Smooth muscle cell (in vitro differentiated cells): Measurements from ENCODE around the gene ESYT3. TPM values are rescaled to one million over a fixed set of nuclear protein-coding genes. Genes with fewer than 3 reads are reported as not detected.
A peak's percentile ranks its signal among the peaks of the same experiment; 100 is the strongest.
"Not testable (repeated sequence)": the region's sequence is repeated elsewhere in the genome, so short reads cannot be mapped to it uniquely, and the experiment has no call there.

Experiments used
- DNase-seq: peaks from one replicate; lab custom pipeline; 2025; ENCODE audit not compliant: unreplicated experiment; lab: John Stamatoyannopoulos, UW
- H2AFZ ChIP-seq: fragments of 200-600 bp; sonication (generic); 2 replicates; pipeline ENCODE4 v1.6.0; 2016; ENCODE audit warnings: antibody characterized with exemption, low read depth, mild to moderate bottlenecking
- H3F3A ChIP-seq: fragments of 200-600 bp; sonication (generic); 2 replicates; pipeline ENCODE4 v1.6.0; 2017; ENCODE audit warnings: antibody characterized with exemption, low read depth
- H3K27ac ChIP-seq: fragments of 200-600 bp; sonication (generic); 2 replicates; pipeline ENCODE4 v1.5.1; 2016; ENCODE audit warnings: low read depth, mild to moderate bottlenecking
- H3K27me3 ChIP-seq: fragments of 200-600 bp; sonication (generic); 2 replicates; pipeline ENCODE4 v1.6.1; 2016; ENCODE audit warnings: low read depth, mild to moderate bottlenecking
- H3K36me3 ChIP-seq: fragments of 200-600 bp; sonication (generic); 2 replicates; pipeline ENCODE4 v1.5.1; 2016; ENCODE audit warnings: low read depth
- H3K4me1 ChIP-seq: fragments of 200-600 bp; sonication (generic); 2 replicates; pipeline ENCODE4 v1.5.1; 2016; ENCODE audit warnings: low read depth
- H3K4me2 ChIP-seq: fragments of 200-600 bp; sonication (generic); 2 replicates; pipeline ENCODE4 v1.6.0; 2016; ENCODE audit warnings: mild to moderate bottlenecking
- H3K4me3 ChIP-seq: fragments of 200-600 bp; sonication (generic); 2 replicates; pipeline ENCODE4 v1.5.1; 2016; ENCODE audit warnings: mild to moderate bottlenecking
- H3K79me2 ChIP-seq: fragments of 200-600 bp; sonication (generic); 2 replicates; pipeline ENCODE4 v1.6.0; 2016; ENCODE audit warnings: low read depth, mild to moderate bottlenecking
- H3K9ac ChIP-seq: fragments of 200-600 bp; sonication (generic); 2 replicates; pipeline ENCODE4 v1.6.0; 2016; ENCODE audit warnings: low read depth
- H3K9me3 ChIP-seq: fragments of 200-600 bp; sonication (generic); replicated peaks from 2 replicates; pipeline ENCODE4 v1.5.1; 2016; ENCODE audit warnings: low read depth
- H4K20me1 ChIP-seq: fragments of 200-600 bp; sonication (generic); 2 replicates; pipeline ENCODE4 v1.6.0; 2016; ENCODE audit warnings: low read depth
- WGBS: methylation state at CpG from one replicate; pipeline ENCODE4 v1.1.7; 2016; ENCODE audit warnings: low lambda C conversion rate; 5-methylcytosine and 5-hydroxymethylcytosine counted together
- polyA plus RNA-seq: library from polyadenylated mRNA; unstranded; fragments of >200 nt; fragmentation: Nextera tagmentation; extraction: Ambion mirVana; gene quantifications from 2 replicates; pipeline ENCODE4 v1.2.1, GENCODE V29; 2016
- total RNA-seq: library from RNA; depleted of rRNA; stranded (reverse); fragments of >200 nt; gene quantifications from 2 replicates; pipeline ENCODE4 v1.2.3, GENCODE V29; 2014
- TF ChIP-seq, protein P1 (sequence below): fragments of 200-600 bp; sonication (generic); IDR thresholded peaks from 2 replicates; pipeline ENCODE4 v1.5.1; 2017; ENCODE audit warnings: borderline replicate concordance, mild to moderate bottlenecking, antibody characterized with exemption; ENCODE audit not compliant: insufficient read depth, poor library complexity, severe bottlenecking

Gene ESYT3
- total and polyA plus RNA-seq, 2 experiments from 2014 or later: 1.2 to 5.5 TPM

GRCh38 chr3:138494607-138494929 is 60.2 kb downstream of the ESYT3 start:
- DNase-seq: no peak
- Histone ChIP-seq H3F3A (no peaks in the 10 kb centered on the region), H2AFZ (no peak overlapping the region), H4K20me1 (no peaks in the 10 kb centered on the region), H3K4me2 (peak overlapping the region; percentile 20), H3K9me3 (no peaks in the 10 kb centered on the region), H3K4me3 (no peak overlapping the region), H3K9ac (no peak overlapping the region), H3K4me1 (no peaks in the 10 kb centered on the region), H3K36me3 (no peaks in the 10 kb centered on the region), H3K27ac (no peak overlapping the region), H3K27me3 (no peaks in the 10 kb centered on the region), H3K79me2 (no peaks in the 10 kb centered on the region)
- TF ChIP-seq, protein P1, sequence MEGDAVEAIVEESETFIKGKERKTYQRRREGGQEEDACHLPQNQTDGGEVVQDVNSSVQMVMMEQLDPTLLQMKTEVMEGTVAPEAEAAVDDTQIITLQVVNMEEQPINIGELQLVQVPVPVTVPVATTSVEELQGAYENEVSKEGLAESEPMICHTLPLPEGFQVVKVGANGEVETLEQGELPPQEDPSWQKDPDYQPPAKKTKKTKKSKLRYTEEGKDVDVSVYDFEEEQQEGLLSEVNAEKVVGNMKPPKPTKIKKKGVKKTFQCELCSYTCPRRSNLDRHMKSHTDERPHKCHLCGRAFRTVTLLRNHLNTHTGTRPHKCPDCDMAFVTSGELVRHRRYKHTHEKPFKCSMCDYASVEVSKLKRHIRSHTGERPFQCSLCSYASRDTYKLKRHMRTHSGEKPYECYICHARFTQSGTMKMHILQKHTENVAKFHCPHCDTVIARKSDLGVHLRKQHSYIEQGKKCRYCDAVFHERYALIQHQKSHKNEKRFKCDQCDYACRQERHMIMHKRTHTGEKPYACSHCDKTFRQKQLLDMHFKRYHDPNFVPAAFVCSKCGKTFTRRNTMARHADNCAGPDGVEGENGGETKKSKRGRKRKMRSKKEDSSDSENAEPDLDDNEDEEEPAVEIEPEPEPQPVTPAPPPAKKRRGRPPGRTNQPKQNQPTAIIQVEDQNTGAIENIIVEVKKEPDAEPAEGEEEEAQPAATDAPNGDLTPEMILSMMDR: no peak

GRCh38 chr3:138495638-138496037 is 61.2 kb downstream of the ESYT3 start:
- H3K27me3 ChIP-seq, H3K9ac ChIP-seq, H3K9me3 ChIP-seq, H4K20me1 ChIP-seq, H3K36me3 ChIP-seq, DNase-seq, H3K27ac ChIP-seq, H3K4me3 ChIP-seq, H2AFZ ChIP-seq, H3F3A ChIP-seq, H3K4me2 ChIP-seq, H3K4me1 ChIP-seq, H3K79me2 ChIP-seq: not testable (repeated sequence)
- WGBS: 82% methylated on average over 3 of the region's 3 CpGs

DNA sequence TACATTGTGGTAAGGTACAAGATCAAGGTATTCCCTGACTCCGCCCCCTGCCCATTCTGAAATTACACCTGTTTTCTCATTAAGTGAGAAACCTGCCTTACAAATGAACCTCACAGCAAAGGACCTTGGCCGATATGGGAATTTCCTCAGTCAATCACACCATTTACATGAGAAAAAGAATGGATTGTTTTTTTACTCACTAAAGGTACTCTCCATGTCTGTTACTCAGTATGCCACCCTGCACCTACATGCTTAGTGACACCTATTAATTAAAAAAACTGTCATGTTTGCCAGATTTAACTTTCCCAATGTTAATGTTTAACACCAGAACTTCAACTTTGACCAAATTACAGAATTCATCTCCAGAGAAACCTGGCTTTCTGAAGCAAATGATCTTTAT is 62.0 kb downstream of the ESYT3 start:
- Histone ChIP-seq H3K27me3 (no peaks in the 10 kb centered on the region), H3K36me3 (no peaks in the 10 kb centered on the region), H3K9ac (no peak overlapping the region), H3F3A (no peaks in the 10 kb centered on the region), H3K27ac (no peak overlapping the region), H2AFZ (no peak overlapping the region), H4K20me1 (no peaks in the 10 kb centered on the region), H3K79me2 (no peaks in the 10 kb centered on the region), H3K4me3 (no peak overlapping the region), H3K4me2 (no peak overlapping the region), H3K4me1 (no peaks in the 10 kb centered on the region), H3K9me3 (no peaks in the 10 kb centered on the region)
- TF ChIP-seq, protein P1: no peak
- DNase-seq: no peak
- WGBS: 92% methylated on average over 2 of the region's 2 CpGs

DNA sequence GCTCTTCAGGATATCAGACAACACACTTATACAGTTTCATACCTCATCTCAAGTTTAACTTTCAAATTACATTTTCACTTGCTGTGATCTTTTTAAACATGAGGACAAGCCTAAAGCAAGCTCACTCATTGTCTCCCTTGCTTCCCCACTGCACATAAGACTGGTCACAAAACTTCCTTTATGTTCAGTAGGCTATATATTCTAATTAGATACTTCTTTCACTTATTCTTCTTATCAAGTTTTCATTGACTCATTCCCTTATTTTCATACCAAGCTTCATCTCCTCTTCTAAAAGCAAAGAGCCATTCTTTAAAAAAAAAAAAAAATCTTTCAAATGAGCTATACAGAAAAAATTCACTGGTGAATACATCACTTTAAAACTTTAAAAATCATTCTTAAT is 62.6 kb downstream of the ESYT3 start:
- H2AFZ ChIP-seq: no peak overlapping the region
- no peaks in the 10 kb centered on the region for H3K79me2 ChIP-seq
- H3K9ac ChIP-seq: no peak overlapping the region
- H3K9me3 ChIP-seq: no peaks in the 10 kb centered on the region
- no peaks in the 10 kb centered on the region for H3F3A ChIP-seq
- H3K4me3 ChIP-seq: no peak overlapping the region
- H3K27ac ChIP-seq: no peak overlapping the region
- TF ChIP-seq, protein P1: no peak
- H3K4me2 ChIP-seq: no peak overlapping the region
- no peaks in the 10 kb centered on the region for H3K4me1 ChIP-seq
- H3K36me3 ChIP-seq: no peaks in the 10 kb centered on the region
- H3K27me3 ChIP-seq: no peaks in the 10 kb centered on the region
- no peak for DNase-seq
- H4K20me1 ChIP-seq: no peaks in the 10 kb centered on the region
